ENCODE results near the gene KLK8. TPM values are rescaled to one million over a fixed set of nuclear protein-coding genes. Genes with fewer than 3 reads are reported as not detected.

Gene KLK8
- total RNA-seq, 2 donors from 2014 or later = not detected

- DNase-seq = no peak
- intact Hi-C loops (cut with DNase I) = loop anchor here (10.0 kb wide), 1 partner anchor 149 kb away; no protein-coding TSS in a partner anchor
- no peaks in the 10 kb centered on the region for H3K9me3 ChIP-seq
- H3K4me3 ChIP-seq = no peak overlapping the region
- no peaks in the 10 kb centered on the region for H3K36me3 ChIP-seq
- no peak overlapping the region for H3K9ac ChIP-seq (ENCODE audit: low read depth in 2 of 2, low read length in 2 of 2)
- no peak for TF ChIP-seq CTCF (IDR thresholded peaks at IDR 0.05)
- no peaks in the 10 kb centered on the region for H3K4me1 ChIP-seq
- H3K27me3 ChIP-seq = peaks cover 7% of the 10 kb centered on the region
- no peak overlapping the region for H3K27ac ChIP-seq
Measured at GRCh38 chr19:51025401-51025800, 24.0 kb upstream of the KLK8 start.

- no peaks in the 10 kb centered on the region for H3K4me1 ChIP-seq
- no peak for TF ChIP-seq CTCF (IDR thresholded peaks at IDR 0.05)
- intact Hi-C loops (cut with DNase I) = loop anchor here (5.0 to 10.0 kb wide), 2 partner anchors 67 to 150 kb away; no protein-coding TSS in a partner anchor
- no peak for DNase-seq
- H3K36me3 ChIP-seq = no peaks in the 10 kb centered on the region
- no peak overlapping the region for H3K4me3 ChIP-seq
- H3K9ac ChIP-seq (ENCODE audit: low read depth in 2 of 2, low read length in 2 of 2) = no peak overlapping the region
- no peaks in the 10 kb centered on the region for H3K9me3 ChIP-seq
- H3K27ac ChIP-seq = no peak overlapping the region
- H3K27me3 ChIP-seq = peaks cover 7% of the 10 kb centered on the region
Measured at GRCh38 chr19:51024924-51025323, 23.5 kb upstream of the KLK8 start.

- TF ChIP-seq CTCF (IDR thresholded peaks at IDR 0.05) = no peak
- DNase-seq = no peak
- no peaks in the 10 kb centered on the region for H3K9me3 ChIP-seq
- no peak overlapping the region for H3K9ac ChIP-seq (ENCODE audit: low read depth in 2 of 2, low read length in 2 of 2)
- peaks cover 13% of the 10 kb centered on the region for H3K27me3 ChIP-seq
- H3K4me3 ChIP-seq = no peak overlapping the region
- intact Hi-C loops (cut with DNase I) = loop anchor here (5.0 to 10.0 kb wide), 2 partner anchors 68 to 151 kb away; no protein-coding TSS in a partner anchor
- H3K27ac ChIP-seq = no peak overlapping the region
- H3K4me1 ChIP-seq = peaks cover 6% of the 10 kb centered on the region
- no peaks in the 10 kb centered on the region for H3K36me3 ChIP-seq
Measured at GRCh38 chr19:51023946-51024345, 22.5 kb upstream of the KLK8 start.

- H3K36me3 ChIP-seq = no peaks in the 10 kb centered on the region
- no peak overlapping the region for H3K27ac ChIP-seq
- no peak overlapping the region for H3K9ac ChIP-seq (ENCODE audit: low read depth in 2 of 2, low read length in 2 of 2)
- H3K4me1 ChIP-seq = peaks cover 7% of the 10 kb centered on the region
- no peaks in the 10 kb centered on the region for H3K9me3 ChIP-seq
- no peak for DNase-seq
- peaks cover 27% of the 10 kb centered on the region for H3K27me3 ChIP-seq
- no peak overlapping the region for H3K4me3 ChIP-seq
- no peak for TF ChIP-seq CTCF (IDR thresholded peaks at IDR 0.05)
- intact Hi-C loops (cut with DNase I) = loop anchor here (5.0 to 10.0 kb wide), 2 partner anchors 70 to 152 kb away; no protein-coding TSS in a partner anchor
Measured at GRCh38 chr19:51022526-51022925, 21.1 kb upstream of the KLK8 start.

GRCh38 chr19:51020988-51021651, 19.7 kb upstream of the KLK8 start:
- Histone ChIP-seq H3K27ac (no peak overlapping the region), H3K4me3 (no peak overlapping the region), H3K36me3 (no peaks in the 10 kb centered on the region), H3K27me3 (peaks cover 27% of the 10 kb centered on the region), H3K9me3 (no peaks in the 10 kb centered on the region), H3K9ac (ENCODE audit: low read depth in 2 of 2, low read length in 2 of 2) (no peak overlapping the region), H3K4me1 (peaks cover 7% of the 10 kb centered on the region)
- TF ChIP-seq CTCF (IDR thresholded peaks at IDR 0.05) = peak; percentile 56
- no peak for DNase-seq
- intact Hi-C loops (cut with DNase I) = loop anchor here (5.0 to 10.0 kb wide), 2 partner anchors 71 to 154 kb away; no protein-coding TSS in a partner anchor
